GM19438 (cell line): ENCODE results near the gene LHCGR.
"Not testable (repeated sequence)": the region's sequence is repeated elsewhere in the genome, so short reads cannot be mapped to it uniquely, and the experiment has no call there.

Source experiments
- ATAC-seq: cut with Tn5 transposase; IDR thresholded peaks from one replicate; pipeline ENCODE4 v1.9.1; 2021; ENCODE audit warnings: low read depth; ENCODE audit not compliant: unreplicated experiment

The LHCGR gene

DNA sequence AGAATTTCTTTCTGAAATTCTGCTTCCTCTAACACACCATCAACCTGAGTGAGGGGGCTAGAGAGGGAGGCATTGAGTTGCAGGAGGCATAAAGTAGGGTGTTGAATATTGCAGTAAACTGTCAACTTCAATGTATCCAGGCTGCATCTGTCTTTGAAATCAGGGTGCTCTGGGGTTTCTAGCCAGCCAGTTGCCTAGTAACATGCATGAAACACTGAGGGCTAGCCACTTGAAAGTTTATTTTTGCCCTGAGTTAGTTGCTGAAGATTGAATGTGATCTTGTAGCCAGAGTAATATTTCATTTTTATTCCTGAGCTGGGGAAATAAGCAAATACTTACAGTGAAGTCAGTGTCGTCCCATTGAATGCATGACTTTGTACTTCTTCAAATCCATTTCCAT is 41.9 kb downstream of the LHCGR start:
- no peak for ATAC-seq

DNA sequence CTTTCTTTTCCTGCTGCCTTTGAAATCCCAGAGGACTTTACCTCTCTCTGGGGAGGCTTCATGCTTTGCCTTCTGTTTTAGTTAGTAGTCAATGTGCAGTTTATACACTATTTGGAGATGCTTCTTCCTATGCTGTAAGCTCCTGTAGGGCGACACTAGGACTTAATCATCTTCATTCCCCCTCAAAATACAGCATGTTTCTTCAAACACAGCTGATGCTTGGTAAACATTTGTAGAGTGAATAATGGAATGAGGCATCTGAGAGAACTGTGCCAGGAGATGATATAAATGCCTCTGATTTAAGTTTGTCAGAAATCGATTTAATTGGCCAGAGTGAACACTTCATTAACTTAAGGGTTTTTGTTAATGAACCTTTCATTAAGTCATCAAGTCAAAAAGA is 43.4 kb downstream of the LHCGR start:
- ATAC-seq, result no peak

DNA sequence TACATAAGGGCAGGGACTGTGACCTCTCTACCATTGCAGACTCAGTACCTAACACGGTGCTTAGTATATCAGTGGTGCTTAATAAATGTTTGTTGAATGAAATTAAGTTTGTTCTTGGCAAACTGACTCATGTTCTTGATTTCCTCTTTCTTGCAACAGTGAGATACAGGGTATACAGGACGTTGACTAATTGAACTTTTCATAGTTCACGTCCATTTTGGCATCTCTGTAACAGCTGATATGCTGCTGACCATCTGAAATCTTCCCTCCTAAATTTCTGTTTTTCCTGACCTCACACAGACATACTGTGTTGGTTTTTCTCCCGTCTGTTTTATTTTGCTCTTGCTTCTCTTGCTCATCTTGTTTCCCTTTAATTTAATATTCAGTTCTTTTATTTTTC is 44.2 kb downstream of the LHCGR start:
- ATAC-seq, result no peak

GRCh38 chr2:48709096-48710034 is 46.2 kb downstream of the LHCGR start:
- no peak for ATAC-seq

DNA sequence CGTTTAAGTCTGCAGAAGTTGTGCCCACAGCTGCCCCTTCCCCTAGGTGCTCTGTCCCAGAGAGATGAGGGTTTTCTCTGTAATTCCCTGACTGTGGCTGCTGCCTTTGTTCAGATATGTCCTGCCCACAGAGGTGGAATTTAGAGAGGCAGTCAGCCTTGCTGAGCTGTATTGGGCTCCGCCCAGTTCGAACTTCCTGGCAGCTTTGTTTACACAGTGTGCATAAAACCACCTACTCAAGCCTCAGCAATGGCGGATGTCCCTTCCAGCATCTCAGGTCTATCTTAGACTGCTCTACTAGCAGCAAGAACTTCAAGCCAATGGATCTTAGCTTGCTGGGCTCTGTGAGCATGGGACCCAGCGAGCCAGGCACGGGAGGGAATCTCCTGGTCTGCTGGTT is 48.1 kb downstream of the LHCGR start:
- ATAC-seq, result no peak

GRCh38 chr2:48703621-48704020 is 51.9 kb downstream of the LHCGR start:
- ATAC-seq, result not testable (repeated sequence)

- no peak for ATAC-seq
Observed at GRCh38 chr2:48699348-48699930, 56.1 kb downstream of the LHCGR start.

GRCh38 chr2:48696881-48697280 is 58.6 kb downstream of the LHCGR start:
- ATAC-seq, result no peak

DNA sequence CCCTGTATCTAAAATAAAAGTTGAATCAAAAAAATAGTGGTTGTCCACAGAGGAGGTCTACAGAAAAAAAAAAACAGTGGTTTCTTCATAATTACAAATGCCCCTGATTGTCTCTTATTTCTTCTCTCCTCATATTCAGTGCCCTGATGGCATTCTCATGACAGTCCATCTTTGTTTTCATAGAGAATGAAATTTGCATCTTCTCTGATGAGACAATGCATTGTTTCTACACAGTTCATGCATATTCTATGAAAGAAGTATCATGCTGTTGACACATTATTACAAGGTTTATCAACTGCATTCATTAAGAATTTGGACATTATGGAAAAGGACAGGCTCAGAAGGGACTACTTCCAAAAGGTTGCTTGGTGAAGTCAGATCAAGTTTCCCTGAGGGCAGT is 59.5 kb downstream of the LHCGR start:
- no peak for ATAC-seq

GRCh38 chr2:48694149-48694548 is 61.4 kb downstream of the LHCGR start:
- no peak for ATAC-seq

- ATAC-seq, result no peak
Observed at GRCh38 chr2:48693645-48694044, 61.9 kb downstream of the LHCGR start.

GRCh38 chr2:48693066-48693465 is 62.5 kb downstream of the LHCGR start:
- no peak for ATAC-seq

GRCh38 chr2:48691935-48692691 is 63.4 kb downstream of the LHCGR start:
- no peak for ATAC-seq

GRCh38 chr2:48685126-48685525 is 70.4 kb downstream of the LHCGR start:
- no peak for ATAC-seq

DNA sequence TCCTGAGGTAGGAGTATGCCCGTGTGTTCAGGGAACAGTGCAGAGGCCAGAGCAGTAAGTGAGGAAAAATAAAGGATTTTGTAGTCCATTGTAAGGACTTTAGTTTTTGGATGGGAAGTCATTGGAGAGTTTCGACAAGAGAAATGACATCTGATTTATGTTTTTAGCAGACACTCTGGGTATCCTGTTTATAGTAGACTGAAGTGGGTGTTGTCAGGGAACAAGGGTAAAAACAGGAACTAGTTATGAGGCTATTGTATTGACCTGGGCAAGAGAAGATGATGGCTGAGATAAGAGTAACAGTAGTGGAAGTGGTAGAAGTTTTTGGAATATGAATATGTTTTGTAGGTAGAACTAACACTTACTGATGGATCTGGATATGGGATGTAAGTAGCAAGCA is 78.1 kb downstream of the LHCGR start:
- no peak for ATAC-seq

GRCh38 chr2:48674933-48675332 is 80.6 kb downstream of the LHCGR start:
- ATAC-seq, result no peak

GRCh38 chr2:48673581-48673980 is 81.9 kb downstream of the LHCGR start:
- ATAC-seq, result no peak

- peak; percentile 88 for ATAC-seq
Observed at GRCh38 chr2:48668992-48669391, 86.5 kb downstream of the LHCGR start.

GRCh38 chr2:48651158-48651790 is 104.2 kb downstream of the LHCGR start:
- ATAC-seq, result no peak

DNA sequence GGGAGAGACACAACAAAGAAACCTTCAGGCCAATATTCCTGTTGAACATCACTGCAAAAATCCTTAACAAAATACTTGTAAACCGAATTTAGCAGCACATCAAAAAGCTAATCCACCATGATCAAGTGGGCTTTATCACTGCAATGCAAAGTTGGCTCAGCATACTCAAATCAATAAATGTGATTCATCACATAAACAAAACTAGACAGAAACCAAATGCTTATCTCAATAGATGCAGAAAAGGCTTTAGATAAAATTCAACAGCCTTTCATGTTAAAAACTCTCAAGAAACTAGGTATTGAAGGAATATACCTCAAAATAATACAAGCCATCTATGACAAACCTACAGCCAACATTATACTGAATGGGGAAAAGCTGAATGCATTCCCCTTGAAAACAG is 117.3 kb downstream of the LHCGR start:
- no peak for ATAC-seq
